Spleen (tissue), 11 donors: ENCODE results near the gene SDK1. TPM values are rescaled to one million over a fixed set of nuclear protein-coding genes. Genes with fewer than 3 reads are reported as not detected.

Source experiments
- DNase-seq: peaks from one replicate; pipeline ENCODE4 v3.0.0-alpha.2; 2020
- H3K27ac ChIP-seq, 8 donors: fragments of 200-600 bp; sonication (generic) in 7 of 8; 1 replicate in 4 of 8; 2 replicates in 4 of 8; pipeline versions ENCODE4 v1.5.0 to v1.8.0; 2016 to 2021; ENCODE audit warnings: inconsistent platforms in 4 of 8, mild to moderate bottlenecking in 4 of 8, moderate library complexity in 1 of 8
- H3K27me3 ChIP-seq, 7 donors: fragments of 200-600 bp; sonication (generic) in 6 of 7; replicated peaks in 1 of 7; 1 replicate in 4 of 7; 2 replicates in 3 of 7; pipeline versions ENCODE4 v1.5.0 to v1.8.0; 2016 to 2021; ENCODE audit warnings: inconsistent platforms in 3 of 7, mild to moderate bottlenecking in 1 of 7
- H3K36me3 ChIP-seq, 6 donors: fragments of 200-600 bp; sonication (generic) in 5 of 6; 1 replicate in 4 of 6; 2 replicates in 2 of 6; pipeline versions ENCODE4 v1.5.0 to v1.8.0; 2016 to 2021; ENCODE audit warnings: inconsistent platforms in 2 of 6
- H3K4me1 ChIP-seq, 6 donors: fragments of 200-600 bp; sonication (generic) in 5 of 6; 1 replicate in 3 of 6; 2 replicates in 3 of 6; pipeline versions ENCODE4 v1.5.0 to v1.8.0; 2016 to 2021; ENCODE audit warnings: inconsistent platforms in 3 of 6
- H3K4me3 ChIP-seq, 8 donors: fragments of 200-600 bp; sonication (generic) in 7 of 8; 1 replicate in 4 of 8; 2 replicates in 4 of 8; pipeline versions ENCODE4 v1.5.0 to v1.8.0; 2016 to 2021; ENCODE audit warnings: inconsistent platforms in 4 of 8, mild to moderate bottlenecking in 4 of 8, moderate library complexity in 2 of 8
- H3K9me3 ChIP-seq, 8 donors: fragments of 200-600 bp; sonication (generic) in 7 of 8; 1 replicate in 4 of 8; 2 replicates in 4 of 8; pipeline versions ENCODE4 v1.5.0 to v1.8.0; 2016 to 2021; ENCODE audit warnings: inconsistent platforms in 4 of 8
- CTCF ChIP-seq, 11 experiments: fragments of 200-600 bp in 7 of 11; fragments of 450-650 bp in 4 of 11; sonication (generic) in 4 of 11; IDR thresholded peaks in 8 of 11; conservative IDR thresholded peaks in 3 of 11; 1 replicate in 7 of 11; 2 replicates in 4 of 11; pipeline versions ENCODE4 v1.4.0 to v1.8.0; 2016 to 2021; ENCODE audit warnings: antibody characterized with exemption in 11 of 11, inconsistent platforms in 4 of 11, mild to moderate bottlenecking in 1 of 11
- POLR2A ChIP-seq, 3 donors: fragments of 450-650 bp; IDR thresholded peaks; one replicate each; pipeline ENCODE4 v1.5.1; 2017; ENCODE audit warnings: antibody characterized with exemption in 3 of 3, mild to moderate bottlenecking in 1 of 3
- POLR2AphosphoS5 ChIP-seq, 3 donors: sonication (generic); formaldehyde crosslinking; IDR thresholded peaks; one replicate each; pipeline ENCODE4 v1.5.1; 2017; ENCODE audit warnings: antibody characterized with exemption in 3 of 3
- WGBS, 5 donors: extraction: QIAGEN DNeasy Blood & Tissue Kit in 3 of 5; methylation state at CpG; one replicate each; pipeline versions ENCODE4 v1.1.5 to v1.1.7; 2013 to 2018; 5-methylcytosine and 5-hydroxymethylcytosine counted together
- intact Hi-C: fragments of 100-400 bp; cut with DNase I; formaldehyde crosslinking; loops from one replicate; pipeline ENCODE4 v1.15.0; 2023; ENCODE audit warnings: low total_unique reads
- polyA plus RNA-seq, 3 donors: library from polyadenylated mRNA; stranded (reverse); fragments of 200-250 nt; gene quantifications; one replicate each; pipeline ENCODE4 v1.2.1, GENCODE V29; 2013
- total RNA-seq, 7 donors: library from RNA; depleted of rRNA in 3 of 7; stranded (reverse); fragments of >200 nt in 3 of 7; fragmentation: NEBNext Ultra II Directional in 4 of 7; extraction: Animal tissue kit (Norgen Biotek cat#: 25700) in 4 of 7; gene quantifications; one replicate each; pipeline versions ENCODE4 v1.1.0 to v1.2.1, GENCODE V29; 2016 to 2021
- donor health status: healthy with polysubstance abuse.
- donor health status: DM: no; HTN: no; CAD: no; lungs with moderate emphysema.
- donor health status: DM: no; HTN: no; CAD: no.
- donor health status: Bipolar disorder and iron deficiency.
- donor health status: healthy.
- donor health status: DM: no; HTN: no; CAD: no.
- donor health status: DM: yes; HTN: yes; CAD: no.

The SDK1 gene
- total and polyA plus RNA-seq, 10 donors: 3.2 to 54.1 (median 35.1) TPM

- no peak for DNase-seq
- Histone ChIP-seq H3K36me3 (no peaks in the 10 kb centered on the region), H3K27me3 (peaks cover 0 to 3% (median 0%) of the 10 kb centered on the region in 7 donors), H3K27ac (no peak overlapping the region), H3K4me3 (no peak overlapping the region), H3K9me3 (peaks cover 0 to 6% (median 0%) of the 10 kb centered on the region in 8 donors), H3K4me1 (no peaks in the 10 kb centered on the region)
- no peak for TF ChIP-seq POLR2A (IDR thresholded peaks at IDR 0.05)
- TF ChIP-seq CTCF (IDR thresholded peaks at IDR 0.05 in 8 of 11, conservative IDR thresholded peaks at IDR 0.05 in 3 of 11): no peak
- no peak for TF ChIP-seq POLR2AphosphoS5 (IDR thresholded peaks at IDR 0.05)
- 80 to 91% (median 86%) methylated on average over 4 of the region's 4 CpGs for WGBS, 5 donors
- intact Hi-C loops: no loop called here
These were observed 20.2 kb downstream of the SDK1 start for GRCh38 chr7:3321206-3321605.

GRCh38 chr7:3321745-3322144, 20.7 kb downstream of the SDK1 start:
- TF ChIP-seq POLR2A (IDR thresholded peaks at IDR 0.05): no peak
- no peak for TF ChIP-seq CTCF (IDR thresholded peaks at IDR 0.05 in 8 of 11, conservative IDR thresholded peaks at IDR 0.05 in 3 of 11)
- no peak overlapping the region for H3K27ac ChIP-seq

GRCh38 chr7:3326246-3326645, 25.2 kb downstream of the SDK1 start:
- H3K27me3 ChIP-seq: peaks cover 0 to 3% (median 0%) of the 10 kb centered on the region in 7 donors
- intact Hi-C loops: no loop called here
- TF ChIP-seq POLR2AphosphoS5 (IDR thresholded peaks at IDR 0.05): no peak
- no peak for TF ChIP-seq CTCF (IDR thresholded peaks at IDR 0.05 in 8 of 11, conservative IDR thresholded peaks at IDR 0.05 in 3 of 11)
- no peak for TF ChIP-seq POLR2A (IDR thresholded peaks at IDR 0.05)
- no peaks in the 10 kb centered on the region for H3K36me3 ChIP-seq
- no peak overlapping the region for H3K27ac ChIP-seq
- H3K9me3 ChIP-seq: peaks cover 0 to 6% (median 0%) of the 10 kb centered on the region in 8 donors
- WGBS, 5 donors: 87 to 97% (median 93%) methylated on average over 1 of the region's 1 CpG
- no peak overlapping the region for H3K4me3 ChIP-seq
- no peak for DNase-seq
- no peaks in the 10 kb centered on the region for H3K4me1 ChIP-seq

More at GRCh38 chr7:3321745-3322144, 20.7 kb downstream of the SDK1 start:
- Histone ChIP-seq H3K4me3 (no peak overlapping the region), H3K9me3 (peaks cover 0 to 6% (median 0%) of the 10 kb centered on the region in 8 donors), H3K4me1 (no peaks in the 10 kb centered on the region), H3K27me3 (peaks cover 0 to 3% (median 0%) of the 10 kb centered on the region in 7 donors), H3K36me3 (no peaks in the 10 kb centered on the region)
- intact Hi-C loops: no loop called here
- no peak for DNase-seq
- WGBS, 5 donors: 87 to 95% (median 89%) methylated on average over 3 of the region's 3 CpGs

GRCh38 chr7:3327099-3327498, 26.0 kb downstream of the SDK1 start:
- H3K9me3 ChIP-seq: peaks cover 0 to 6% (median 0%) of the 10 kb centered on the region in 8 donors
- TF ChIP-seq CTCF (IDR thresholded peaks at IDR 0.05 in 8 of 11, conservative IDR thresholded peaks at IDR 0.05 in 3 of 11): no peak
- no peak for TF ChIP-seq POLR2AphosphoS5 (IDR thresholded peaks at IDR 0.05)
- no peaks in the 10 kb centered on the region for H3K4me1 ChIP-seq
- H3K27ac ChIP-seq: no peak overlapping the region
- H3K27me3 ChIP-seq: peaks cover 0 to 3% (median 0%) of the 10 kb centered on the region in 7 donors
- DNase-seq: no peak
- H3K4me3 ChIP-seq: no peak overlapping the region
- intact Hi-C loops: no loop called here
- no peaks in the 10 kb centered on the region for H3K36me3 ChIP-seq
- 65 to 88% (median 73%) methylated on average over 2 of the region's 2 CpGs for WGBS, 5 donors
